ENCODE results near the gene TASL.
"Not testable (repeated sequence)": the region's sequence is repeated elsewhere in the genome, so short reads cannot be mapped to it uniquely, and the experiment has no call there.

Gene TASL

DNA sequence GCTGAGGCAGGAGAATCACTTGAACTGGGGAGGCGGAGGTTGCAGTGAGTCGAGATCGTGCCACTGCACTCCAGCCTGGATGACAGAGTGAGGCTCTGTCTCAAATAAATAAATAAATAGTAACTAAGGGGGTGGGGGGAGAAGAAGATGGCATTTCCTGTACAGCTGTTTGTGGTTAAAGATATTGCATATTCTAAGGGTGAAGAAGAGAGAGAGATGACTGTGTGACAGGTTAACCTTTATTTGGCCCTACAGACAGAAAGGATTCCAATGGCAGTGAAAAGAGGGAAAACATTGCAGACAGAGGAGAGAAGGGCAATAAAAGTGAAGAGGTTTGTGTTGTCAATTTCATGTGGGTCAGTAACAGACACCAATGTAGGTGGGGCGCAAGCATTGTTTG is 9.4 kb downstream of the TASL start:
- H3K4me1 ChIP-seq (ENCODE audit: insufficient read depth, poor library complexity, severe bottlenecking) = peaks cover 5% of the 10 kb centered on the region
- no peak overlapping the region for H3K4me3 ChIP-seq (ENCODE audit: severe bottlenecking)
- peak; percentile 57; the same call in 2 of the 3 replicates for ATAC-seq (ENCODE audit: low read depth)

GRCh38 chrX:30563070-30563469 is 14.5 kb downstream of the TASL start:
- not testable (repeated sequence) for H3K4me1 ChIP-seq (ENCODE audit: insufficient read depth, poor library complexity, severe bottlenecking); H3K36me3 ChIP-seq (ENCODE audit: low read depth); DNase-seq (ENCODE audit: low spot score); ATAC-seq (ENCODE audit: low read depth); H3K9me3 ChIP-seq (ENCODE audit: severe bottlenecking); H3K4me3 ChIP-seq (ENCODE audit: severe bottlenecking); H3K27me3 ChIP-seq (ENCODE audit: insufficient read depth, poor library complexity, severe bottlenecking); H3K27ac ChIP-seq (ENCODE audit: poor library complexity, severe bottlenecking)

More for the DNA sequence above, 9.4 kb downstream of the TASL start:
- H3K27ac ChIP-seq (ENCODE audit: poor library complexity, severe bottlenecking) = no peak overlapping the region
- H3K9me3 ChIP-seq (ENCODE audit: severe bottlenecking) = no peaks in the 10 kb centered on the region
- no peaks in the 10 kb centered on the region for H3K36me3 ChIP-seq (ENCODE audit: low read depth)
- TF ChIP-seq, protein P1, sequence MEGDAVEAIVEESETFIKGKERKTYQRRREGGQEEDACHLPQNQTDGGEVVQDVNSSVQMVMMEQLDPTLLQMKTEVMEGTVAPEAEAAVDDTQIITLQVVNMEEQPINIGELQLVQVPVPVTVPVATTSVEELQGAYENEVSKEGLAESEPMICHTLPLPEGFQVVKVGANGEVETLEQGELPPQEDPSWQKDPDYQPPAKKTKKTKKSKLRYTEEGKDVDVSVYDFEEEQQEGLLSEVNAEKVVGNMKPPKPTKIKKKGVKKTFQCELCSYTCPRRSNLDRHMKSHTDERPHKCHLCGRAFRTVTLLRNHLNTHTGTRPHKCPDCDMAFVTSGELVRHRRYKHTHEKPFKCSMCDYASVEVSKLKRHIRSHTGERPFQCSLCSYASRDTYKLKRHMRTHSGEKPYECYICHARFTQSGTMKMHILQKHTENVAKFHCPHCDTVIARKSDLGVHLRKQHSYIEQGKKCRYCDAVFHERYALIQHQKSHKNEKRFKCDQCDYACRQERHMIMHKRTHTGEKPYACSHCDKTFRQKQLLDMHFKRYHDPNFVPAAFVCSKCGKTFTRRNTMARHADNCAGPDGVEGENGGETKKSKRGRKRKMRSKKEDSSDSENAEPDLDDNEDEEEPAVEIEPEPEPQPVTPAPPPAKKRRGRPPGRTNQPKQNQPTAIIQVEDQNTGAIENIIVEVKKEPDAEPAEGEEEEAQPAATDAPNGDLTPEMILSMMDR (IDR thresholded peaks at IDR 0.05; ENCODE audit: poor library complexity, severe bottlenecking) = no peak
- no peaks in the 10 kb centered on the region for H3K27me3 ChIP-seq (ENCODE audit: insufficient read depth, poor library complexity, severe bottlenecking)
- DNase-seq (ENCODE audit: low spot score) = no peak

GRCh38 chrX:30561191-30561590 is 16.4 kb downstream of the TASL start:
- no peak for ATAC-seq (ENCODE audit: low read depth)
- H3K9me3 ChIP-seq (ENCODE audit: severe bottlenecking) = no peaks in the 10 kb centered on the region
- no peaks in the 10 kb centered on the region for H3K4me1 ChIP-seq (ENCODE audit: insufficient read depth, poor library complexity, severe bottlenecking)
- TF ChIP-seq, protein P1 (IDR thresholded peaks at IDR 0.05; ENCODE audit: poor library complexity, severe bottlenecking) = no peak
- H3K27ac ChIP-seq (ENCODE audit: poor library complexity, severe bottlenecking) = no peak overlapping the region
- no peaks in the 10 kb centered on the region for H3K36me3 ChIP-seq (ENCODE audit: low read depth)
- no peak overlapping the region for H3K4me3 ChIP-seq (ENCODE audit: severe bottlenecking)
- no peaks in the 10 kb centered on the region for H3K27me3 ChIP-seq (ENCODE audit: insufficient read depth, poor library complexity, severe bottlenecking)
- DNase-seq (ENCODE audit: low spot score) = no peak

- H3K27ac ChIP-seq (ENCODE audit: poor library complexity, severe bottlenecking) = no peak overlapping the region
- no peaks in the 10 kb centered on the region for H3K4me1 ChIP-seq (ENCODE audit: insufficient read depth, poor library complexity, severe bottlenecking)
- H3K9me3 ChIP-seq (ENCODE audit: severe bottlenecking) = no peaks in the 10 kb centered on the region
- TF ChIP-seq, protein P1 (IDR thresholded peaks at IDR 0.05; ENCODE audit: poor library complexity, severe bottlenecking) = no peak
- no peaks in the 10 kb centered on the region for H3K36me3 ChIP-seq (ENCODE audit: low read depth)
- no peaks in the 10 kb centered on the region for H3K27me3 ChIP-seq (ENCODE audit: insufficient read depth, poor library complexity, severe bottlenecking)
- ATAC-seq (ENCODE audit: low read depth) (no peak), DNase-seq (ENCODE audit: low spot score) (no peak)
- H3K4me3 ChIP-seq (ENCODE audit: severe bottlenecking) = no peak overlapping the region
These were observed 39.3 kb downstream of the TASL start for GRCh38 chrX:30538271-30538670.

DNA sequence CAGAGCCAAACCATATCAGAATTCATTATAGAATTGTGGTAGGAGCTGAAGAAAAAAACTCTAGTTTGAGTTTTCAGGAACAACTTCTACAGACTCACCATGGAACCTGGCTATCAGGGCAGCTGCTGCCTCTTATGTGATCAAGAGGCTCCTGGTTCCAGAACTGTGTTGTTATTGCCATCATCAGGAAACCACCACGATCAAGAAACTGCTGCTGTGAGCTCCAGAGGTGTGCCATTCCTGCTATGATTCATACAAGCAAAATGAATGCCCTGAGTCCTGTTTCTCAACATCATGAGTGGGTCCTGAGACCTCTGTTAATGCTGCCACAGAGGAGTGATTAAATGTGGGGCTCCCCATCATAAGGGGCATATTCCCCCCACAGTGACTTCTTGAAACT is 43.7 kb downstream of the TASL start:
- TF ChIP-seq, protein P1 (IDR thresholded peaks at IDR 0.05; ENCODE audit: poor library complexity, severe bottlenecking) = no peak
- Histone ChIP-seq H3K27ac (ENCODE audit: poor library complexity, severe bottlenecking) (no peak overlapping the region), H3K4me3 (ENCODE audit: severe bottlenecking) (no peak overlapping the region), H3K27me3 (ENCODE audit: insufficient read depth, poor library complexity, severe bottlenecking) (no peaks in the 10 kb centered on the region), H3K9me3 (ENCODE audit: severe bottlenecking) (no peaks in the 10 kb centered on the region), H3K4me1 (ENCODE audit: insufficient read depth, poor library complexity, severe bottlenecking) (no peaks in the 10 kb centered on the region), H3K36me3 (ENCODE audit: low read depth) (no peaks in the 10 kb centered on the region)
- no peak for ATAC-seq (ENCODE audit: low read depth)
- DNase-seq (ENCODE audit: low spot score) = no peak

All from RWPE2 (cell line).